Suprapubic skin (tissue), 4 donors: ENCODE results near the gene SURF1. TPM values are rescaled to one million over a fixed set of nuclear protein-coding genes. Genes with fewer than 3 reads are reported as not detected.

ENCODE experiments used
- DNase-seq, 2 donors: peaks; one replicate each; pipeline ENCODE4 v3.0.0-alpha.2; 2019; ENCODE audit warnings: low spot score in 2 of 2
- H3K27ac ChIP-seq: fragments of 200-600 bp; sonication (generic); one replicate; pipeline ENCODE4 v1.5.1; 2019
- H3K27me3 ChIP-seq: fragments of 200-600 bp; sonication (generic); one replicate; pipeline ENCODE4 v1.5.1; 2019
- H3K36me3 ChIP-seq: fragments of 200-600 bp; sonication (generic); one replicate; pipeline ENCODE4 v1.5.1; 2019
- H3K4me1 ChIP-seq: fragments of 200-600 bp; sonication (generic); one replicate; pipeline ENCODE4 v1.5.1; 2019
- H3K4me3 ChIP-seq: fragments of 200-600 bp; sonication (generic); one replicate; pipeline ENCODE4 v1.5.1; 2019; ENCODE audit warnings: mild to moderate bottlenecking
- H3K9me3 ChIP-seq: fragments of 200-600 bp; sonication (generic); one replicate; pipeline ENCODE4 v1.5.1; 2019
- CTCF ChIP-seq, 2 donors: fragments of 200-600 bp in 1 of 2; fragments of 450-650 bp in 1 of 2; sonication (generic) in 1 of 2; IDR thresholded peaks; one replicate each; pipeline ENCODE4 v1.5.1; 2016 to 2019; ENCODE audit warnings: antibody characterized with exemption in 2 of 2, mild to moderate bottlenecking in 1 of 2, moderate library complexity in 1 of 2
- EP300 ChIP-seq: sonication (generic); formaldehyde crosslinking; IDR thresholded peaks from one replicate; pipeline ENCODE4 v1.6.1; 2017; ENCODE audit warnings: antibody characterized with exemption
- POLR2A ChIP-seq, 2 donors: fragments of 450-650 bp; IDR thresholded peaks; one replicate each; pipeline ENCODE4 v1.6.1; 2017; ENCODE audit warnings: antibody characterized with exemption in 2 of 2, mild to moderate bottlenecking in 2 of 2, moderate library complexity in 2 of 2
- POLR2AphosphoS5 ChIP-seq, 3 donors: sonication (generic); formaldehyde crosslinking; IDR thresholded peaks; one replicate each; pipeline ENCODE4 v1.6.1; 2017; ENCODE audit warnings: antibody characterized with exemption in 3 of 3
- WGBS: methylation state at CpG from one replicate; pipeline ENCODE4 v1.1.5; 2018; 5-methylcytosine and 5-hydroxymethylcytosine counted together
- total RNA-seq, 4 donors: library from RNA; depleted of rRNA; stranded (reverse); fragments of >200 nt; gene quantifications; one replicate each; pipeline ENCODE4 v1.1.0, GENCODE V29; 2016

Gene SURF1
- total RNA-seq, 4 donors from 2014 or later = 29.1 to 45.0 (median 33.4) TPM

- WGBS = 65% methylated on average over 7 of the region's 9 CpGs
- H3K27ac ChIP-seq = no peak overlapping the region
These were observed 31.4 kb upstream of the SURF1 start for GRCh38 chr9:133387680-133388079.

GRCh38 chr9:133386338-133386737, 30.1 kb upstream of the SURF1 start:
- Histone ChIP-seq H3K4me1 (peaks cover 8% of the 10 kb centered on the region), H3K9me3 (no peaks in the 10 kb centered on the region), H3K36me3 (no peaks in the 10 kb centered on the region), H3K27ac (no peak overlapping the region), H3K27me3 (no peaks in the 10 kb centered on the region), H3K4me3 (no peak overlapping the region)
- no peak for DNase-seq
- WGBS = 88% methylated on average over 9 of the region's 13 CpGs
- no peak for TF ChIP-seq POLR2A (IDR thresholded peaks at IDR 0.05)
- TF ChIP-seq POLR2AphosphoS5 (IDR thresholded peaks at IDR 0.05) = no peak
- no peak for TF ChIP-seq EP300
- no peak for TF ChIP-seq CTCF (IDR thresholded peaks at IDR 0.05)

More at GRCh38 chr9:133387680-133388079, 31.4 kb upstream of the SURF1 start:
- Histone ChIP-seq H3K9me3 (no peaks in the 10 kb centered on the region), H3K4me1 (peaks cover 8% of the 10 kb centered on the region), H3K36me3 (no peaks in the 10 kb centered on the region), H3K27me3 (no peaks in the 10 kb centered on the region), H3K4me3 (no peak overlapping the region)
- TF ChIP-seq CTCF (IDR thresholded peaks at IDR 0.05) (no peak), POLR2A (IDR thresholded peaks at IDR 0.05) (no peak), POLR2AphosphoS5 (IDR thresholded peaks at IDR 0.05) (no peak), EP300 (no peak)
- no peak for DNase-seq

GRCh38 chr9:133385452-133385851, 29.2 kb upstream of the SURF1 start:
- H3K4me1 ChIP-seq = peaks cover 8% of the 10 kb centered on the region
- TF ChIP-seq CTCF (IDR thresholded peaks at IDR 0.05) = no peak
- no peak for TF ChIP-seq POLR2AphosphoS5 (IDR thresholded peaks at IDR 0.05)
- no peak for TF ChIP-seq POLR2A (IDR thresholded peaks at IDR 0.05)
- no peak for TF ChIP-seq EP300

GRCh38 chr9:133384736-133385321, 28.5 kb upstream of the SURF1 start:
- Histone ChIP-seq H3K36me3 (no peaks in the 10 kb centered on the region), H3K9me3 (no peaks in the 10 kb centered on the region), H3K4me1 (peaks cover 8% of the 10 kb centered on the region), H3K27ac (no peak overlapping the region), H3K4me3 (no peak overlapping the region), H3K27me3 (no peaks in the 10 kb centered on the region)
- 91% methylated on average over 17 of the region's 17 CpGs for WGBS
- TF ChIP-seq POLR2AphosphoS5 (IDR thresholded peaks at IDR 0.05) (no peak), CTCF (IDR thresholded peaks at IDR 0.05) (no peak), EP300 (no peak), POLR2A (IDR thresholded peaks at IDR 0.05) (no peak)
- no peak for DNase-seq

More at GRCh38 chr9:133385452-133385851, 29.2 kb upstream of the SURF1 start:
- H3K36me3 ChIP-seq = no peaks in the 10 kb centered on the region
- H3K4me3 ChIP-seq = no peak overlapping the region
- WGBS = 68% methylated on average over 6 of the region's 14 CpGs
- H3K9me3 ChIP-seq = no peaks in the 10 kb centered on the region
- H3K27ac ChIP-seq = no peak overlapping the region
- H3K27me3 ChIP-seq = no peaks in the 10 kb centered on the region
- no peak for DNase-seq

- H3K36me3 ChIP-seq = no peaks in the 10 kb centered on the region
- H3K4me3 ChIP-seq = no peak overlapping the region
- H3K27ac ChIP-seq = no peak overlapping the region
- peaks cover 8% of the 10 kb centered on the region for H3K4me1 ChIP-seq
- DNase-seq = no peak
- no peaks in the 10 kb centered on the region for H3K27me3 ChIP-seq
- 91% methylated on average over 3 of the region's 3 CpGs for WGBS
- peak in 1 of 2 donors; percentile 4 for TF ChIP-seq CTCF (IDR thresholded peaks at IDR 0.05)
- no peak for TF ChIP-seq EP300
- no peaks in the 10 kb centered on the region for H3K9me3 ChIP-seq
These were observed 27.2 kb upstream of the SURF1 start for GRCh38 chr9:133383438-133383837.
